ENCODE results near the gene MYH13.

GRCh38 chr17:10306585-10306984, 66.2 kb downstream of the MYH13 start:
- TF ChIP-seq TAF9B (IDR thresholded peaks at IDR 0.05; ENCODE audit: partially characterized antibody), result no peak
- TF ChIP-seq CTCF (IDR thresholded peaks at IDR 0.05 in 2 of 3, conservative IDR thresholded peaks at IDR 0.05 in 1 of 3; ENCODE audit: insufficient read depth in 2 of 3, low read depth in 1 of 3, low read length in 3 of 3), result no peak
- no peak for TF ChIP-seq YY1 (IDR thresholded peaks at IDR 0.05; ENCODE audit: borderline replicate concordance in 1 of 3, control insufficient read depth in 1 of 3, extremely low read depth in 1 of 3, insufficient read depth in 3 of 3, insufficient read length in 1 of 3, insufficient replicate concordance in 2 of 3, low read depth in 1 of 3, low read length in 2 of 3)
- TF ChIP-seq ZNF282 (CRISPR knock-in tag; IDR thresholded peaks at IDR 0.05), result no peak
